Measurements from ENCODE around the gene SPAG16.

SPAG16 gene

GRCh38 chr2:214130114-214130513, 845.9 kb downstream of the SPAG16 start:
- DNase-seq (ENCODE audit: extremely low read depth in 1 of 2, low read depth in 1 of 2): no peak

- DNase-seq (ENCODE audit: extremely low read depth in 1 of 2, low read depth in 1 of 2): no peak
Observed at GRCh38 chr2:214135966-214136365, 851.7 kb downstream of the SPAG16 start.

GRCh38 chr2:214138779-214139178, 854.5 kb downstream of the SPAG16 start:
- no peak for DNase-seq (ENCODE audit: extremely low read depth in 1 of 2, low read depth in 1 of 2)

GRCh38 chr2:214139630-214140284, 855.5 kb downstream of the SPAG16 start:
- no peak for DNase-seq (ENCODE audit: extremely low read depth in 1 of 2, low read depth in 1 of 2)

- no peak for DNase-seq (ENCODE audit: extremely low read depth in 1 of 2, low read depth in 1 of 2)
Observed at GRCh38 chr2:214156971-214157370, 872.7 kb downstream of the SPAG16 start.

- DNase-seq (ENCODE audit: extremely low read depth in 1 of 2, low read depth in 1 of 2): no peak
Observed at GRCh38 chr2:214158851-214159250, 874.6 kb downstream of the SPAG16 start.

- DNase-seq (ENCODE audit: extremely low read depth in 1 of 2, low read depth in 1 of 2): no peak
Observed at GRCh38 chr2:214169281-214169680, 885.0 kb downstream of the SPAG16 start.

GRCh38 chr2:214169736-214170135, 885.5 kb downstream of the SPAG16 start:
- DNase-seq (ENCODE audit: extremely low read depth in 1 of 2, low read depth in 1 of 2): no peak

GRCh38 chr2:214174563-214174962, 890.3 kb downstream of the SPAG16 start:
- DNase-seq (ENCODE audit: extremely low read depth in 1 of 2, low read depth in 1 of 2): no peak

GRCh38 chr2:214180071-214180470, 895.8 kb downstream of the SPAG16 start:
- no peak for DNase-seq (ENCODE audit: extremely low read depth in 1 of 2, low read depth in 1 of 2)

GRCh38 chr2:214180686-214181085, 896.4 kb downstream of the SPAG16 start:
- no peak for DNase-seq (ENCODE audit: extremely low read depth in 1 of 2, low read depth in 1 of 2)

GRCh38 chr2:214184461-214184860, 900.2 kb downstream of the SPAG16 start:
- no peak for DNase-seq (ENCODE audit: extremely low read depth in 1 of 2, low read depth in 1 of 2)

- DNase-seq (ENCODE audit: extremely low read depth in 1 of 2, low read depth in 1 of 2): no peak
Observed at GRCh38 chr2:214185546-214185945, 901.3 kb downstream of the SPAG16 start.

- no peak for DNase-seq (ENCODE audit: extremely low read depth in 1 of 2, low read depth in 1 of 2)
Observed at GRCh38 chr2:214192711-214193110, 908.4 kb downstream of the SPAG16 start.

- DNase-seq (ENCODE audit: extremely low read depth in 1 of 2, low read depth in 1 of 2): no peak
Observed at GRCh38 chr2:214193943-214194342, 909.7 kb downstream of the SPAG16 start.

- DNase-seq (ENCODE audit: extremely low read depth in 1 of 2, low read depth in 1 of 2): no peak
Observed at GRCh38 chr2:214196260-214196659, 912.0 kb downstream of the SPAG16 start.

- no peak for DNase-seq (ENCODE audit: extremely low read depth in 1 of 2, low read depth in 1 of 2)
Observed at GRCh38 chr2:214201892-214202291, 917.6 kb downstream of the SPAG16 start.

- no peak for DNase-seq (ENCODE audit: extremely low read depth in 1 of 2, low read depth in 1 of 2)
Observed at GRCh38 chr2:214203214-214203613, 919.0 kb downstream of the SPAG16 start.

- no peak for DNase-seq (ENCODE audit: extremely low read depth in 1 of 2, low read depth in 1 of 2)
Observed at GRCh38 chr2:214203744-214204289, 919.6 kb downstream of the SPAG16 start.

GRCh38 chr2:214215107-214215506, 930.8 kb downstream of the SPAG16 start:
- DNase-seq (ENCODE audit: extremely low read depth in 1 of 2, low read depth in 1 of 2): no peak

- no peak for DNase-seq (ENCODE audit: extremely low read depth in 1 of 2, low read depth in 1 of 2)
Observed at GRCh38 chr2:214217136-214217535, 932.9 kb downstream of the SPAG16 start.

GRCh38 chr2:214217599-214217998, 933.3 kb downstream of the SPAG16 start:
- DNase-seq (ENCODE audit: extremely low read depth in 1 of 2, low read depth in 1 of 2): no peak

- DNase-seq (ENCODE audit: extremely low read depth in 1 of 2, low read depth in 1 of 2): no peak
Observed at GRCh38 chr2:214220251-214220650, 936.0 kb downstream of the SPAG16 start.

Measured in activated CD8-positive, alpha-beta memory T cell treated with anti-CD3 and anti-CD28 coated beads for 1 hour (primary cell).